K562 (cell line): ENCODE data around the gene IRX3. TPM values are rescaled to one million over a fixed set of nuclear protein-coding genes. Genes with fewer than 3 reads are reported as not detected.

Experiments
- ATAC-seq: fragments of 200-7000 bp; cut with Tn5 transposase; 3 replicates; pipeline ENCODE4 v1.9.1; 2020; ENCODE audit warnings: moderate library complexity
- BruUV-seq: library from RNA; stranded (reverse); fragments of 400-500 nt; replicated peaks from 2 replicates; lab custom pipeline; 2021; lab: Mats Ljungman, UMichigan
- CTCF ChIA-PET: fragments of 300-600 bp; formaldehyde crosslinking; extraction: SDS; loops from one replicate; lab custom pipeline; 2021; ENCODE audit warnings: low intra/inter-chr PET ratio; lab: Yijun Ruan, JAX
- POLR2A ChIA-PET: fragments of 300-600, 350-650 bp; sonication (Branson Sonifier 250); formaldehyde crosslinking; extraction: SDS; loops from one replicate; lab custom pipeline; 2021; ENCODE audit warnings: antibody characterized with exemption, inconsistent platforms; lab: Yijun Ruan, JAX
- DNase-seq, 4 experiments: peaks; one replicate each; pipeline versions ENCODE4 v3.0.0 to v3.0.0-alpha.2; 2011 to 2018; ENCODE audit warnings: low spot score in 3 of 4, mixed read lengths in 3 of 4; ENCODE audit errors: extremely low read depth in 1 of 4
- FAIRE-seq: peaks from 2 replicates; lab custom pipeline; 2011; peaks lifted over from hg19 to GRCh38; lab: Jason Lieb, UNC
- H2AFZ ChIP-seq: 2 replicates; pipeline ENCODE4 v1.6.0; 2011; ENCODE audit warnings: low read depth, low read length, control low read depth, inconsistent platforms
- H3K27ac ChIP-seq: fragments of 200-600 bp; 3 replicates; pipeline ENCODE4 v1.8.0; 2011; ENCODE audit warnings: low read depth, mild to moderate bottlenecking, control low read depth, inconsistent platforms, low read length, moderate library complexity, mixed read lengths; ENCODE audit errors: extremely low read depth
- H3K27me3 ChIP-seq, 2 experiments: fragments of 300-600 bp in 1 of 2; 2 replicates in 1 of 2; 3 replicates in 1 of 2; pipeline versions ENCODE4 v1.6.0 to v1.8.0; 2011; ENCODE audit warnings: inconsistent platforms in 2 of 2, low read length in 2 of 2, mild to moderate bottlenecking in 1 of 2, mixed read lengths in 1 of 2, moderate library complexity in 1 of 2; ENCODE audit not compliant: control insufficient read depth in 2 of 2, insufficient read depth in 2 of 2
- H3K36me3 ChIP-seq: fragments of 300-600 bp; 3 replicates; pipeline ENCODE4 v1.8.0; 2011; ENCODE audit warnings: mild to moderate bottlenecking, low read length, inconsistent platforms; ENCODE audit not compliant: control insufficient read depth, insufficient read depth
- H3K4me1 ChIP-seq, 2 experiments: fragments of 200-600 bp in 1 of 2; replicated peaks in 1 of 2; 2 replicates in 1 of 2; 3 replicates in 1 of 2; pipeline versions ENCODE4 v1.5.1 to v1.8.0; 2011; ENCODE audit warnings: inconsistent platforms in 2 of 2, low read length in 2 of 2, mild to moderate bottlenecking in 1 of 2, mixed read lengths in 1 of 2, moderate library complexity in 1 of 2; ENCODE audit not compliant: control insufficient read depth in 2 of 2, insufficient read depth in 2 of 2
- H3K4me2 ChIP-seq: 2 replicates; pipeline ENCODE4 v1.6.1; 2011; ENCODE audit warnings: low read length, control low read depth, inconsistent platforms, mixed read lengths; ENCODE audit not compliant: insufficient read depth
- H3K4me3 ChIP-seq: fragments of 200-600 bp; sonication (generic), shearing (Covaris generic); 2 replicates; pipeline ENCODE4 v1.5.1; 2016; ENCODE audit warnings: control low read depth, inconsistent platforms
- H3K79me2 ChIP-seq: fragments of 200-600 bp; 3 replicates; pipeline ENCODE4 v1.8.0; 2011; ENCODE audit warnings: low read length, inconsistent platforms; ENCODE audit not compliant: control insufficient read depth, insufficient read depth
- H3K9ac ChIP-seq, 2 experiments: 2 replicates each; pipeline versions ENCODE4 v1.6.0 to v1.6.1; 2011; ENCODE audit warnings: low read depth in 2 of 2, low read length in 2 of 2, control low read depth in 1 of 2, inconsistent platforms in 1 of 2, mild to moderate bottlenecking in 1 of 2, mixed read lengths in 1 of 2; ENCODE audit not compliant: insufficient read depth in 1 of 2
- H3K9me1 ChIP-seq: one replicate; pipeline ENCODE4 v1.6.0; 2011; ENCODE audit warnings: inconsistent platforms, mild to moderate bottlenecking, low read length, moderate library complexity; ENCODE audit not compliant: control insufficient read depth, insufficient read depth
- H3K9me3 ChIP-seq: replicated peaks from 2 replicates; pipeline ENCODE4 v1.5.1; 2011; ENCODE audit warnings: low read depth, low read length, inconsistent platforms; ENCODE audit not compliant: control insufficient read depth, insufficient read depth
- H4K20me1 ChIP-seq: replicated peaks from 2 replicates; pipeline ENCODE4 v1.6.1; 2011; ENCODE audit warnings: low read length, inconsistent platforms, mixed read lengths; ENCODE audit not compliant: control insufficient read depth, insufficient read depth
- E4F1 ChIP-seq: fragments of 250-450 bp; sonication (Bioruptor Pico); IDR thresholded peaks from 2 replicates; pipeline ENCODE4 v1.5.0; 2021; ENCODE audit warnings: mild to moderate bottlenecking, borderline replicate concordance
- MGA ChIP-seq: fragments of 450-650 bp; IDR thresholded peaks from 2 replicates; pipeline ENCODE4 v1.6.1; 2016; ENCODE audit warnings: mild to moderate bottlenecking, moderate library complexity
- RBM22 ChIP-seq: fragments of 200-400 bp; formaldehyde crosslinking; IDR thresholded peaks from 2 replicates; pipeline ENCODE4 v1.6.1; 2018; ENCODE audit warnings: low read length, low read depth; ENCODE audit not compliant: poor library complexity, severe bottlenecking
- SAFB2 ChIP-seq: fragments of 200-400 bp; formaldehyde crosslinking; IDR thresholded peaks from 2 replicates; pipeline ENCODE4 v1.6.1; 2018; ENCODE audit warnings: borderline replicate concordance, low read length, low read depth, moderate library complexity; ENCODE audit not compliant: severe bottlenecking
- SUPT5H ChIP-seq: fragments of 450-650 bp; IDR thresholded peaks from 2 replicates; pipeline ENCODE4 v1.6.1; 2016
- ZNF239 ChIP-seq: fragments of 250-450 bp; sonication (Bioruptor Pico); IDR thresholded peaks from 2 replicates; pipeline ENCODE4 v1.4.0; 2020; ENCODE audit warnings: mild to moderate bottlenecking
- ZNF668 ChIP-seq: fragments of 250-450 bp; sonication (Bioruptor Pico); IDR thresholded peaks from 2 replicates; pipeline ENCODE4 v1.8.0; 2022; ENCODE audit warnings: mild to moderate bottlenecking, inconsistent platforms
- WGBS: fragments of 100-300 bp; shearing (Covaris generic); methylation state at CpG from one replicate; pipeline ENCODE4 v1.1.6; 2016; ENCODE audit warnings: low coverage, mixed read lengths; ENCODE audit not compliant: insufficient coverage; ENCODE audit errors: missing lambda C conversion rate; 5-methylcytosine and 5-hydroxymethylcytosine counted together
- in situ Hi-C: fragments of 300-500 bp; cut with MboI; formaldehyde crosslinking; loops from 4 replicates; pipeline ENCODE4 v1.15.0; 2018; ENCODE audit warnings: inconsistent platforms, mixed read lengths
- intact Hi-C: fragments of 100-400 bp; cut with micrococcal nuclease; formaldehyde crosslinking; loops from 2 replicates; pipeline ENCODE4 v1.14.2; 2022
- polyA plus RNA-seq, 8 experiments: library from polyadenylated mRNA; depleted of rRNA in 4 of 8; stranded (reverse) in 5 of 8; unstranded in 3 of 8; fragments of >200 nt; fragmentation: Nextera tagmentation in 2 of 8; fragmentation: Illumina TruSeq in 1 of 8; extraction: Ambion mirVana in 2 of 8; extraction: Trizol in 1 of 8; gene quantifications; 2 replicates each; pipeline versions ENCODE4 v1.2.1 to v1.2.3, GENCODE V29; 2011 to 2014; ENCODE audit warnings: inconsistent platforms in 1 of 8, missing spikeins in 1 of 8
- total RNA-seq, 7 experiments: library from RNA; depleted of rRNA in 6 of 7; stranded (reverse); fragments of >200 nt in 6 of 7; fragmentation: Illumina TruSeq in 2 of 7; extraction: Trizol in 2 of 7; gene quantifications; 2 replicates each; pipeline versions ENCODE4 v1.2.1 to v1.2.3, GENCODE V29; 2011 to 2021; ENCODE audit warnings: low replicate concordance in 1 of 7

The IRX3 gene
- total and polyA plus RNA-seq, 9 of the 15 experiments (the other 6 are each of a cell fraction or from before 2014, with no cell fraction given), result not detected

- no peak overlapping the region for H3K9ac ChIP-seq
- intact Hi-C loops, result loop anchor here (10.0 kb wide), 1 partner anchor 503 kb away; no protein-coding TSS in a partner anchor
- H3K27me3 ChIP-seq, result peaks cover 2 to 20% of the 10 kb centered on the region in 2 experiments; a peak in 2 of 5 replicates
- ATAC-seq (no peak), FAIRE-seq (no peak), DNase-seq (no peak)
- in situ Hi-C loops, result no loop called here
- ChIA-PET POLR2A (interaction anchor here (0.7 to 0.8 kb wide), 2 partner anchors 39 to 643 kb away, joined by 3 read pairs; no protein-coding TSS in a partner anchor), CTCF (no interaction called here)
- H3K36me3 ChIP-seq, result no peaks in the 10 kb centered on the region
- H4K20me1 ChIP-seq, result no peaks in the 10 kb centered on the region
- no peaks in the 10 kb centered on the region for H3K9me3 ChIP-seq
- H3K27ac ChIP-seq, result no peak overlapping the region
- no peaks in the 10 kb centered on the region for H3K9me1 ChIP-seq
- peaks cover 0 to 9% of the 10 kb centered on the region in 2 experiments; a peak in 2 of 5 replicates for H3K4me1 ChIP-seq
- no peak overlapping the region for H2AFZ ChIP-seq
- BruUV-seq, result no TSS peak
- H3K4me2 ChIP-seq, result no peak overlapping the region
- H3K4me3 ChIP-seq, result no peak overlapping the region
- WGBS, result under 1% methylated on average over 17 of the region's 17 CpGs
- no peaks in the 10 kb centered on the region for H3K79me2 ChIP-seq
- TF ChIP-seq ZNF668 (CRISPR knock-in tag), result no peak
- TF ChIP-seq SAFB2, result no peak
- TF ChIP-seq ZNF239, result no peak
- TF ChIP-seq E4F1 (CRISPR knock-in tag), result no peak
- TF ChIP-seq MGA, result no peak
- TF ChIP-seq SUPT5H, result no peak
- TF ChIP-seq RBM22, result no peak
Observed at GRCh38 chr16:54277845-54278703, 8.5 kb downstream of the IRX3 start.
